ENCODE data around the gene SYF2. TPM values are rescaled to one million over a fixed set of nuclear protein-coding genes. Genes with fewer than 3 reads are reported as not detected.

Gene SYF2
- total and polyA plus RNA-seq, 2 of the 13 experiments (the other 11 are each of a cell fraction or from before 2014, with no cell fraction given): 17.8 to 34.1 TPM

GRCh38 chr1:25192154-25192553 lies 40.1 kb downstream of the SYF2 start:
- Histone ChIP-seq H2AFZ (ENCODE audit: low read length) (no peak overlapping the region), H3K79me2 (ENCODE audit: insufficient read depth, low read length) (no peaks in the 10 kb centered on the region), H3K27ac (ENCODE audit: extremely low read length, insufficient read depth, low read length) (no peak overlapping the region), H3K9ac (ENCODE audit: insufficient read depth, low read depth, low read length) (no peak overlapping the region), H4K20me1 (ENCODE audit: insufficient read depth, low read length) (no peaks in the 10 kb centered on the region), H3K36me3 (replicated peaks in 1 of 2; ENCODE audit: control insufficient read depth in 1 of 2, insufficient read depth in 2 of 2, low read length in 2 of 2) (no peaks in the 10 kb centered on the region), H3K4me3 (replicated peaks in 1 of 3; ENCODE audit: insufficient read depth in 1 of 3, low read depth in 2 of 3, low read length in 3 of 3) (no peak overlapping the region), H3K4me1 (ENCODE audit: insufficient read depth, low read length) (peaks cover 57% of the 10 kb centered on the region), H3K27me3 (ENCODE audit: control insufficient read depth in 1 of 2, insufficient read depth in 2 of 2, low read length in 2 of 2) (no peaks in the 10 kb centered on the region), H3K4me2 (ENCODE audit: low read depth, low read length) (no peak overlapping the region), H3K9me3 (ENCODE audit: low read length) (no peaks in the 10 kb centered on the region)
- no peak for ATAC-seq
- TF ChIP-seq, protein P1, sequence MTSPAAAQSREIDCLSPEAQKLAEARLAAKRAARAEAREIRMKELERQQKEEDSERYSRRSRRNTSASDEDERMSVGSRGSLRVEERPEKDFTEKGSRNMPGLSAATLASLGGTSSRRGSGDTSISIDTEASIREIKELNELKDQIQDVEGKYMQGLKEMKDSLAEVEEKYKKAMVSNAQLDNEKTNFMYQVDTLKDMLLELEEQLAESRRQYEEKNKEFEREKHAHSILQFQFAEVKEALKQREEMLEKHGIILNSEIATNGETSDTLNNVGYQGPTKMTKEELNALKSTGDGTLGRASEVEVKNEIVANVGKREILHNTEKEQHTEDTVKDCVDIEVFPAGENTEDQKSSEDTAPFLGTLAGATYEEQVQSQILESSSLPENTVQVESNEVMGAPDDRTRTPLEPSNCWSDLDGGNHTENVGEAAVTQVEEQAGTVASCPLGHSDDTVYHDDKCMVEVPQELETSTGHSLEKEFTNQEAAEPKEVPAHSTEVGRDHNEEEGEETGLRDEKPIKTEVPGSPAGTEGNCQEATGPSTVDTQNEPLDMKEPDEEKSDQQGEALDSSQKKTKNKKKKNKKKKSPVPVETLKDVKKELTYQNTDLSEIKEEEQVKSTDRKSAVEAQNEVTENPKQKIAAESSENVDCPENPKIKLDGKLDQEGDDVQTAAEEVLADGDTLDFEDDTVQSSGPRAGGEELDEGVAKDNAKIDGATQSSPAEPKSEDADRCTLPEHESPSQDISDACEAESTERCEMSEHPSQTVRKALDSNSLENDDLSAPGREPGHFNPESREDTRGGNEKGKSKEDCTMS (CRISPR knock-in tag; conservative IDR thresholded peaks at IDR 0.05): no peak
- TF ChIP-seq SIX1 (CRISPR knock-in tag; IDR thresholded peaks at IDR 0.05; ENCODE audit: borderline replicate concordance) (no peak), ZNF768 (CRISPR knock-in tag; IDR thresholded peaks at IDR 0.05) (peak; percentile 78), MLX (CRISPR knock-in tag; IDR thresholded peaks at IDR 0.05) (no peak)
- TF ChIP-seq, protein P2, sequence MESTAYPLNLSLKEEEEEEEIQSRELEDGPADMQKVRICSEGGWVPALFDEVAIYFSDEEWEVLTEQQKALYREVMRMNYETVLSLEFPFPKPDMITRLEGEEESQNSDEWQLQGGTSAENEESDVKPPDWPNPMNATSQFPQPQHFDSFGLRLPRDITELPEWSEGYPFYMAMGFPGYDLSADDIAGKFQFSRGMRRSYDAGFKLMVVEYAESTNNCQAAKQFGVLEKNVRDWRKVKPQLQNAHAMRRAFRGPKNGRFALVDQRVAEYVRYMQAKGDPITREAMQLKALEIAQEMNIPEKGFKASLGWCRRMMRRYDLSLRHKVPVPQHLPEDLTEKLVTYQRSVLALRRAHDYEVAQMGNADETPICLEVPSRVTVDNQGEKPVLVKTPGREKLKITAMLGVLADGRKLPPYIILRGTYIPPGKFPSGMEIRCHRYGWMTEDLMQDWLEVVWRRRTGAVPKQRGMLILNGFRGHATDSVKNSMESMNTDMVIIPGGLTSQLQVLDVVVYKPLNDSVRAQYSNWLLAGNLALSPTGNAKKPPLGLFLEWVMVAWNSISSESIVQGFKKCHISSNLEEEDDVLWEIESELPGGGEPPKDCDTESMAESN (CRISPR knock-in tag; conservative IDR thresholded peaks at IDR 0.05): no peak
- BruUV-seq (replicated peaks): no TSS peak
- WGBS (ENCODE audit: low lambda C conversion rate): 80% methylated on average over 5 of the region's 5 CpGs
- FAIRE-seq: no peak
- DNase-seq (ENCODE audit: low spot score): no peak
- ChIA-PET POLR2A (no interaction called here), CTCF (ENCODE audit: low intra/inter-chr PET ratio, low total read pairs) (no interaction called here)
- intact Hi-C loops (cut with micrococcal nuclease; ENCODE audit: unreplicated experiment) (no loop called here), in situ Hi-C loops (cut with HindIII; ENCODE audit: extremely low pct_ligation_motif_present, low pct_unique_long_range_greater_than_20kb) (no loop called here)

All from HepG2 (cell line).